CD14-positive monocyte (primary cell): Measurements from ENCODE around the gene PPP1R1A. TPM values are rescaled to one million over a fixed set of nuclear protein-coding genes. Genes with fewer than 3 reads are reported as not detected.

ENCODE experiments used
- DNase-seq, 3 donors: peaks; one replicate each; pipeline ENCODE4 v3.0.0-alpha.2; 2011 to 2022
- H2AFZ ChIP-seq: 2 replicates; pipeline ENCODE4 v1.6.0; 2012; ENCODE audit warnings: mild to moderate bottlenecking, low read depth, low read length, inconsistent platforms; ENCODE audit not compliant: insufficient read depth, poor library complexity, severe bottlenecking
- H3K27ac ChIP-seq, 2 donors: 1 replicate in 1 of 2; 2 replicates in 1 of 2; pipeline ENCODE4 v1.5.1; 2012 to 2013; ENCODE audit warnings: low read length in 2 of 2, control low read depth in 1 of 2, inconsistent platforms in 1 of 2, low read depth in 1 of 2, mild to moderate bottlenecking in 1 of 2
- H3K27me3 ChIP-seq, 2 donors: one replicate each; pipeline versions ENCODE4 v1.6.0 to v1.6.1; 2011 to 2013; ENCODE audit warnings: low read length in 2 of 2; ENCODE audit not compliant: control insufficient read depth in 2 of 2, insufficient read depth in 2 of 2
- H3K36me3 ChIP-seq, 2 donors: replicated peaks in 1 of 2; 1 replicate in 1 of 2; 2 replicates in 1 of 2; pipeline versions ENCODE4 v1.5.1 to v1.6.1; 2012 to 2013; ENCODE audit warnings: low read length in 2 of 2, control low read depth in 1 of 2, inconsistent platforms in 1 of 2, mild to moderate bottlenecking in 1 of 2; ENCODE audit not compliant: insufficient read depth in 2 of 2, control insufficient read depth in 1 of 2
- H3K4me1 ChIP-seq, 2 donors: 1 replicate in 1 of 2; 2 replicates in 1 of 2; pipeline versions ENCODE4 v1.5.1 to v1.6.1; 2012 to 2013; ENCODE audit warnings: low read length in 2 of 2, control low read depth in 1 of 2, inconsistent platforms in 1 of 2, mild to moderate bottlenecking in 1 of 2, moderate library complexity in 1 of 2; ENCODE audit not compliant: insufficient read depth in 2 of 2, control insufficient read depth in 1 of 2
- H3K4me2 ChIP-seq: replicated peaks from 2 replicates; pipeline ENCODE3; 2012; ENCODE audit warnings: low read length, moderate library complexity, mild to moderate bottlenecking; ENCODE audit not compliant: poor library complexity, severe bottlenecking; ENCODE audit errors: extremely low read depth
- H3K4me3 ChIP-seq, 3 experiments: fragments of 200-600 bp in 1 of 3; sonication (generic) in 1 of 3; replicated peaks in 1 of 3; 1 replicate in 2 of 3; 2 replicates in 1 of 3; pipeline ENCODE4 v1.5.1; 2011 to 2013; ENCODE audit warnings: low read length in 3 of 3, mild to moderate bottlenecking in 3 of 3, control low read depth in 2 of 3, low read depth in 2 of 3, inconsistent platforms in 1 of 3, moderate library complexity in 1 of 3
- H3K79me2 ChIP-seq: 2 replicates; pipeline ENCODE4 v1.6.0; 2012; ENCODE audit warnings: mild to moderate bottlenecking, control low read depth, inconsistent platforms, low read length, moderate library complexity; ENCODE audit not compliant: insufficient read depth
- H3K9ac ChIP-seq: 2 replicates; pipeline ENCODE4 v1.6.0; 2017; ENCODE audit warnings: low read length, mild to moderate bottlenecking; ENCODE audit not compliant: insufficient read depth, poor library complexity, severe bottlenecking
- H3K9me3 ChIP-seq, 2 donors: replicated peaks in 1 of 2; 1 replicate in 1 of 2; 2 replicates in 1 of 2; pipeline versions ENCODE4 v1.5.1 to v1.6.1; 2012 to 2013; ENCODE audit warnings: low read length in 2 of 2, control low read depth in 1 of 2; ENCODE audit not compliant: control insufficient read depth in 1 of 2, insufficient read depth in 1 of 2
- H4K20me1 ChIP-seq: 2 replicates; pipeline ENCODE4 v1.6.0; 2012; ENCODE audit warnings: mild to moderate bottlenecking, low read length, control low read depth, moderate library complexity; ENCODE audit not compliant: insufficient read depth
- H3K27ac Mint-ChIP-seq, 7 donors: one replicate each; pipeline ENCODE4 v1.8.0; 2020; ENCODE audit warnings: mild to moderate bottlenecking in 7 of 7, mixed read lengths in 7 of 7, moderate library complexity in 6 of 7, inconsistent platforms in 2 of 7
- H3K27me3 Mint-ChIP-seq, 3 donors: one replicate each; pipeline ENCODE4 v1.8.0; 2021 to 2022; ENCODE audit warnings: low read depth in 3 of 3, mild to moderate bottlenecking in 3 of 3, mixed read lengths in 3 of 3, moderate library complexity in 3 of 3, inconsistent platforms in 1 of 3
- H3K36me3 Mint-ChIP-seq, 2 donors: one replicate each; pipeline ENCODE4 v1.8.0; 2020; ENCODE audit warnings: mixed read lengths in 2 of 2, inconsistent platforms in 1 of 2, mild to moderate bottlenecking in 1 of 2
- H3K4me1 Mint-ChIP-seq: one replicate; pipeline ENCODE4 v1.8.0; 2020; ENCODE audit warnings: mild to moderate bottlenecking, mixed read lengths
- H3K4me3 Mint-ChIP-seq, 2 donors: one replicate each; pipeline ENCODE4 v1.8.0; 2020; ENCODE audit warnings: mild to moderate bottlenecking in 2 of 2, mixed read lengths in 2 of 2, moderate library complexity in 1 of 2
- H3K9me3 Mint-ChIP-seq, 7 donors: one replicate each; pipeline ENCODE4 v1.8.0; 2020 to 2022; ENCODE audit warnings: mixed read lengths in 7 of 7, mild to moderate bottlenecking in 6 of 7, moderate library complexity in 6 of 7, inconsistent platforms in 2 of 7
- WGBS: methylation state at CpG from one replicate; pipeline ENCODE4 v1.1.5; 2013; ENCODE audit warnings: missing lambda C conversion rate; ENCODE audit not compliant: insufficient coverage; 5-methylcytosine and 5-hydroxymethylcytosine counted together
- intact Hi-C, 2 donors: fragments of 100-400 bp; cut with micrococcal nuclease; formaldehyde crosslinking; loops; one replicate each; pipeline versions ENCODE4 v1.15.0 to v1.15.1; 2023
- polyA plus RNA-seq, 3 donors: library from polyadenylated mRNA; depleted of rRNA in 1 of 3; unstranded in 2 of 3; stranded (reverse) in 1 of 3; fragments of 300-500 nt in 2 of 3; fragments of >200 nt in 1 of 3; fragmentation: Illumina TruSeq in 2 of 3; gene quantifications; 1 replicate in 2 of 3; 2 replicates in 1 of 3; pipeline ENCODE4 v1.2.3, GENCODE V29; 2012 to 2021
- TF ChIP-seq, protein P1 (sequence below): fragments of 200-600 bp; IDR thresholded peaks from one replicate; pipeline ENCODE4 v1.8.0; 2022; ENCODE audit warnings: antibody characterized with exemption, mild to moderate bottlenecking

The PPP1R1A gene
- polyA plus RNA-seq, 3 donors, result not detected

DNA sequence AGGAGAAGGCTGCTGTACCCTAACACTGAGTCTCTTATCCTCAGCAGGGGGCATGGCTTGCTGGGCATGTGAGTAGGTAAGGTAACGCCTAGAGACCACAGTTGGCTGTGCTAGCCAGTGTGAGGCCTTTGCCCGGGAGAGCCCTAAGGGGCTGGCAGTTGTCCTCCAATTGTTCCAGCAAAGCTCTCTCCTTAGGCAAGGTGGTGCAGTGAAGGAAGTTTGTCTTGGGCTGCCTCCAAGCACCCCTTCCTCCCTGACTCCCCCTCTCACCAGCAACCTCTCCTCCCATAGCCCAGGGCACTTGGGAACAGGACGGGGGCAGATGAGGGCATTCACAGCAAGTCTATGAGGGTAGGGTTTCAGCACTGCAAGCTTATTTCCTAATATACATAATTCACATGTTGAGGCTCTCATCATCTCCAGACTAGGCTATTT lies 23.3 kb upstream of the PPP1R1A start:
- Histone ChIP-seq H3K79me2 (no peaks in the 10 kb centered on the region), H3K4me3 (no peak overlapping the region), H3K36me3 (no peaks in the 10 kb centered on the region), H3K9ac (no peak overlapping the region), H3K27ac (no peak overlapping the region), H3K4me1 (peaks cover 0 to 3% of the 10 kb centered on the region in 2 donors), H3K4me2 (no peak overlapping the region), H2AFZ (no peak overlapping the region), H3K27me3 (peaks cover 0 to 2% of the 10 kb centered on the region in 2 donors), H3K9me3 (no peaks in the 10 kb centered on the region), H4K20me1 (no peaks in the 10 kb centered on the region)
- Mint-ChIP-seq H3K4me3 (no peak overlapping the region), H3K36me3 (no peaks in the 10 kb centered on the region), H3K27ac (no peak overlapping the region), H3K9me3 (no peaks in the 10 kb centered on the region), H3K4me1 (peaks cover 6% of the 10 kb centered on the region), H3K27me3 (peaks cover 5 to 14% (median 11%) of the 10 kb centered on the region in 3 donors)
- TF ChIP-seq, protein P1, sequence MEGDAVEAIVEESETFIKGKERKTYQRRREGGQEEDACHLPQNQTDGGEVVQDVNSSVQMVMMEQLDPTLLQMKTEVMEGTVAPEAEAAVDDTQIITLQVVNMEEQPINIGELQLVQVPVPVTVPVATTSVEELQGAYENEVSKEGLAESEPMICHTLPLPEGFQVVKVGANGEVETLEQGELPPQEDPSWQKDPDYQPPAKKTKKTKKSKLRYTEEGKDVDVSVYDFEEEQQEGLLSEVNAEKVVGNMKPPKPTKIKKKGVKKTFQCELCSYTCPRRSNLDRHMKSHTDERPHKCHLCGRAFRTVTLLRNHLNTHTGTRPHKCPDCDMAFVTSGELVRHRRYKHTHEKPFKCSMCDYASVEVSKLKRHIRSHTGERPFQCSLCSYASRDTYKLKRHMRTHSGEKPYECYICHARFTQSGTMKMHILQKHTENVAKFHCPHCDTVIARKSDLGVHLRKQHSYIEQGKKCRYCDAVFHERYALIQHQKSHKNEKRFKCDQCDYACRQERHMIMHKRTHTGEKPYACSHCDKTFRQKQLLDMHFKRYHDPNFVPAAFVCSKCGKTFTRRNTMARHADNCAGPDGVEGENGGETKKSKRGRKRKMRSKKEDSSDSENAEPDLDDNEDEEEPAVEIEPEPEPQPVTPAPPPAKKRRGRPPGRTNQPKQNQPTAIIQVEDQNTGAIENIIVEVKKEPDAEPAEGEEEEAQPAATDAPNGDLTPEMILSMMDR, result no peak
- intact Hi-C loops, result no loop called here
- DNase-seq, result no peak
- WGBS, result no CpG with 5 or more reads among the region's 3 CpGs

DNA sequence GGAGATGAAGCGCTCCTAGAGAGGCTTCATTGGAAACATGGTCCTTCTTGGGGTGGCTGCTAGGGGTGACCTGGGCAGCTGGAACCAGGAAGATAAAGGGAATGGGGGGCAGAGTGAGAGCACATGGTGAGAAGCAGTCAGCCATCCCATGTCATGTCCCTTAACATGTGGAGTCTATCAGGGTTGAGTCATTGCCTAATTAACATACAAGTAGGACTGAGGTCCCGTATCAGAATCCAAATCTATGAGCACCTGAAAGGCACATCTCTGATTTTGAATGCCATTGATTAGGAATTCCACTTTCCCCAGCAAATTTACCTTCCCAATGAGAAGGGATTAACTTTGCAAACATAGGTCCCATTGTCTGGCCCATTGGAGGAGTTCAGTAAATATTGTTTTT lies 20.3 kb upstream of the PPP1R1A start:
- no peaks in the 10 kb centered on the region for H3K4me1 Mint-ChIP-seq
- Histone ChIP-seq H3K4me1 (no peaks in the 10 kb centered on the region), H3K9ac (no peak overlapping the region), H3K27ac (no peak overlapping the region), H3K79me2 (no peaks in the 10 kb centered on the region), H4K20me1 (no peaks in the 10 kb centered on the region), H3K9me3 (no peaks in the 10 kb centered on the region), H3K36me3 (no peaks in the 10 kb centered on the region), H2AFZ (no peak overlapping the region), H3K4me3 (no peak overlapping the region), H3K27me3 (peaks cover 0 to 2% of the 10 kb centered on the region in 2 donors), H3K4me2 (no peak overlapping the region)
- no peak overlapping the region for H3K27ac Mint-ChIP-seq
- peaks cover 5 to 7% (median 7%) of the 10 kb centered on the region in 3 donors for H3K27me3 Mint-ChIP-seq
- intact Hi-C loops, result no loop called here
- WGBS, result no CpG with 5 or more reads among the region's 2 CpGs
- no peak overlapping the region for H3K4me3 Mint-ChIP-seq
- no peaks in the 10 kb centered on the region for H3K9me3 Mint-ChIP-seq
- TF ChIP-seq, protein P1, result no peak
- H3K36me3 Mint-ChIP-seq, result no peaks in the 10 kb centered on the region
- no peak for DNase-seq
